Measurements from ENCODE around the gene GNGT2. TPM values are rescaled to one million over a fixed set of nuclear protein-coding genes. Genes with fewer than 3 reads are reported as not detected.

GNGT2 gene
- total RNA-seq, 4 donors from 2014 or later = 0.97 to 2.2 (median 2.1) TPM; not detected in 1

DNA sequence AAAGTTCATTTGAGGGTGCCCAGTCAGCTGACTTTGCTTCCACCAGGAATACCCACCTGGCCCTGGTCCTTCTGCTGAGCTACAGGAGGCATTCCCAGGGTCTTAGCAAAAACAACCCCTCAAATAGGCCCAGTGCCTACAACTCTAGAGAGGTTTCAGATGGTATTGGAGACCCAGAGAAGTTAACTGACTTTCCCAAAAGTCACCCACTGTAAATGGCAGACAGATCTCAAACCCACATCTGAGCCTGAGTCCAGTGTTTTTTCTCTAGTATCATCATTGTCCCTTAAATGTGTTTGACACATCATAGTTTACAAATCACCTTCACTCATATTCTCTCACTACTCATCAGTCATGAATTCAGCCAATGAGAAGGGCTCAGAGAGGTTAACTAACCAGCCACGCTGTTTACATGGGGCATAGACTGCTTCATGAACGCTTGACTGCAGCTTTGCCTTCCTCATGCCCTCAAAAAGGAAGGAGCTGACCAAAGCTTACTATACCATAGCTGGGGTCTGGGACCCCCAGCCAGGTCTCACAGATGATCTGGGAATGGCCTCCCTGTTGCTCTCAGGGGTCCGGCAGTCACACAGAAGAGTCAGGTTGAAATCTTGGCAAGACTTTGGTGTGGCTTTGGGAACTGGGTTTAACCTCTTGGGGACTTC, 16.5 kb upstream of the GNGT2 start:
- H3K36me3 ChIP-seq = peaks cover 0 to 10% (median 0%) of the 10 kb centered on the region in 4 donors
- peaks cover 30 to 49% (median 41%) of the 10 kb centered on the region in 4 donors for H3K4me1 ChIP-seq
- TF ChIP-seq, protein P1, sequence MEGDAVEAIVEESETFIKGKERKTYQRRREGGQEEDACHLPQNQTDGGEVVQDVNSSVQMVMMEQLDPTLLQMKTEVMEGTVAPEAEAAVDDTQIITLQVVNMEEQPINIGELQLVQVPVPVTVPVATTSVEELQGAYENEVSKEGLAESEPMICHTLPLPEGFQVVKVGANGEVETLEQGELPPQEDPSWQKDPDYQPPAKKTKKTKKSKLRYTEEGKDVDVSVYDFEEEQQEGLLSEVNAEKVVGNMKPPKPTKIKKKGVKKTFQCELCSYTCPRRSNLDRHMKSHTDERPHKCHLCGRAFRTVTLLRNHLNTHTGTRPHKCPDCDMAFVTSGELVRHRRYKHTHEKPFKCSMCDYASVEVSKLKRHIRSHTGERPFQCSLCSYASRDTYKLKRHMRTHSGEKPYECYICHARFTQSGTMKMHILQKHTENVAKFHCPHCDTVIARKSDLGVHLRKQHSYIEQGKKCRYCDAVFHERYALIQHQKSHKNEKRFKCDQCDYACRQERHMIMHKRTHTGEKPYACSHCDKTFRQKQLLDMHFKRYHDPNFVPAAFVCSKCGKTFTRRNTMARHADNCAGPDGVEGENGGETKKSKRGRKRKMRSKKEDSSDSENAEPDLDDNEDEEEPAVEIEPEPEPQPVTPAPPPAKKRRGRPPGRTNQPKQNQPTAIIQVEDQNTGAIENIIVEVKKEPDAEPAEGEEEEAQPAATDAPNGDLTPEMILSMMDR (IDR thresholded peaks at IDR 0.05) = no peak
- TF ChIP-seq EP300 (IDR thresholded peaks at IDR 0.05) (no peak), POLR2AphosphoS5 (IDR thresholded peaks at IDR 0.05) (no peak), POLR2A (IDR thresholded peaks at IDR 0.05; ENCODE audit: low read depth) (no peak)
- no peaks in the 10 kb centered on the region for H3K9me3 ChIP-seq
- no peak overlapping the region for H3K27ac ChIP-seq (replicated peaks in 1 of 4)
- H3K27me3 ChIP-seq = peaks cover 0 to 60% (median 23%) of the 10 kb centered on the region in 4 donors
- intact Hi-C loops (cut with DNase I) = loop anchor here (2.0 kb wide), 1 partner anchor 48 kb away; no protein-coding TSS in a partner anchor
- no peak for DNase-seq (ENCODE audit: extremely low spot score)
- H3K4me3 ChIP-seq = no peak overlapping the region
- WGBS = 82% methylated on average over 3 of the region's 3 CpGs

DNA sequence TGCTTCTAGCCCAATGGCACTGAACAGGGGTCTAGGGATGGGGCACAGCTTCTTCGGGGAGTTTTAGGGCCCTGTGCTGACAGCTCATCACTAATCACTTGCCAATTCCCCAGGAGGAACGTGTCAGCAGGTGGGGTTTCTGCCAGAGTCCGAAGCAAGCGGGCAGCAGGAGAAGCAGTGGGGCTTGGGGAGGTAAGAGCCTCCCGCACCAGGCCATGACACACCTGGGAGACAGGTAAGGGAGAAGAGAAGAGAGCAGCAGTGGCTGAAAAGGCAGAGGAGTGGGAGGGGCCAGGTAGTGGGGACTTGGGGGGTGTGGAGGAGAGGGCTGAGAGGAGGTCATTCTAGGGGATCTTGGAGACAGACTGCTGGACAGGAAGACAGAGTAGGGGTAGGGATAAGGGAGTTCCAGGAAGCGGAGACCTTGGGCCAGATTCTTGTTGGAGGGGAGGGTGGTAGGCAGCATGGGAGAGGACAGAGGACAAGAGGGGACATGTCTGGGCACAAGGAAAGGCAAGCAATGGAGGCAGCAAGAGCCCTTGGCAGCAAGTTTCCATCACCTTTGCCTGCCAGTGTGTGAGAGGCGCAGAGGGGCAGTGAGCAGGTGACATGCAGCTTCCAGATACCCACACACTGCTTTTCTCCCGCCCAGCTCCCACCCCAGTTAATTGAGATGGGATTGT, 15.3 kb upstream of the GNGT2 start:
- WGBS = 69% methylated on average over 8 of the region's 8 CpGs
- TF ChIP-seq, protein P1 (IDR thresholded peaks at IDR 0.05) = no peak
- no peak for TF ChIP-seq EP300 (IDR thresholded peaks at IDR 0.05)
- no peak for TF ChIP-seq POLR2AphosphoS5 (IDR thresholded peaks at IDR 0.05)
- TF ChIP-seq POLR2A (IDR thresholded peaks at IDR 0.05; ENCODE audit: low read depth) = no peak
- DNase-seq (ENCODE audit: extremely low spot score) = no peak
- Histone ChIP-seq H3K4me1 (peaks cover 30 to 41% (median 33%) of the 10 kb centered on the region in 4 donors), H3K9me3 (no peaks in the 10 kb centered on the region), H3K27ac (replicated peaks in 1 of 4) (no peak overlapping the region), H3K36me3 (peaks cover 0 to 10% (median 0%) of the 10 kb centered on the region in 4 donors), H3K4me3 (no peak overlapping the region), H3K27me3 (peaks cover 0 to 70% (median 23%) of the 10 kb centered on the region in 4 donors)
- intact Hi-C loops (cut with DNase I) = loop anchor here (2.0 kb wide), 1 partner anchor 47 kb away; no protein-coding TSS in a partner anchor

DNA sequence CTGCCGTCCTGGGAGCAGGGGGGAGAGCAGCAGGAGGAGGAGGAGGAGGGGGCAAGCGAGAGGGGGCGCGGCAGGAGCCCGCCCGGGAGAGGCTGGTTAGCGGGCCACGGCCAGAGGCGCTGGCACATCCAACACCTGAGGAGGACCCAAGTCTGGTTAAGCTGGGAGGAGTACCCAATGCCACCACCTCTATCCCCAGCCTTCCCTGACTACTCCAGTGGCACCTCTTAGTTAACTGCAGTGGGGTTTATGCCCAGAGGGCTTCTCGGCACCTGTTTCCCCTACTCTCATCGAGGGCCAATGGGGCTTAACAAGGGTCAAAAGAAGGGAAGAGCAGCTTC, 14.6 kb upstream of the GNGT2 start:
- Histone ChIP-seq H3K27me3 (peaks cover 0 to 77% (median 24%) of the 10 kb centered on the region in 4 donors), H3K36me3 (peaks cover 0 to 17% (median 2%) of the 10 kb centered on the region in 4 donors), H3K4me1 (peaks cover 25 to 35% (median 27%) of the 10 kb centered on the region in 4 donors), H3K4me3 (peak overlapping the region in 3 of 4 donors; percentile 27 to 43 (median 33)), H3K27ac (replicated peaks in 1 of 4) (no peak overlapping the region), H3K9me3 (no peaks in the 10 kb centered on the region)
- 30% methylated on average over 11 of the region's 11 CpGs for WGBS
- intact Hi-C loops (cut with DNase I) = loop anchor here (5.0 kb wide), 1 partner anchor 67 kb away; no protein-coding TSS in a partner anchor
- TF ChIP-seq POLR2A (IDR thresholded peaks at IDR 0.05; ENCODE audit: low read depth) = no peak
- no peak for TF ChIP-seq EP300 (IDR thresholded peaks at IDR 0.05)
- no peak for TF ChIP-seq POLR2AphosphoS5 (IDR thresholded peaks at IDR 0.05)
- TF ChIP-seq, protein P1 (IDR thresholded peaks at IDR 0.05) = no peak
- no peak for DNase-seq (ENCODE audit: extremely low spot score)

DNA sequence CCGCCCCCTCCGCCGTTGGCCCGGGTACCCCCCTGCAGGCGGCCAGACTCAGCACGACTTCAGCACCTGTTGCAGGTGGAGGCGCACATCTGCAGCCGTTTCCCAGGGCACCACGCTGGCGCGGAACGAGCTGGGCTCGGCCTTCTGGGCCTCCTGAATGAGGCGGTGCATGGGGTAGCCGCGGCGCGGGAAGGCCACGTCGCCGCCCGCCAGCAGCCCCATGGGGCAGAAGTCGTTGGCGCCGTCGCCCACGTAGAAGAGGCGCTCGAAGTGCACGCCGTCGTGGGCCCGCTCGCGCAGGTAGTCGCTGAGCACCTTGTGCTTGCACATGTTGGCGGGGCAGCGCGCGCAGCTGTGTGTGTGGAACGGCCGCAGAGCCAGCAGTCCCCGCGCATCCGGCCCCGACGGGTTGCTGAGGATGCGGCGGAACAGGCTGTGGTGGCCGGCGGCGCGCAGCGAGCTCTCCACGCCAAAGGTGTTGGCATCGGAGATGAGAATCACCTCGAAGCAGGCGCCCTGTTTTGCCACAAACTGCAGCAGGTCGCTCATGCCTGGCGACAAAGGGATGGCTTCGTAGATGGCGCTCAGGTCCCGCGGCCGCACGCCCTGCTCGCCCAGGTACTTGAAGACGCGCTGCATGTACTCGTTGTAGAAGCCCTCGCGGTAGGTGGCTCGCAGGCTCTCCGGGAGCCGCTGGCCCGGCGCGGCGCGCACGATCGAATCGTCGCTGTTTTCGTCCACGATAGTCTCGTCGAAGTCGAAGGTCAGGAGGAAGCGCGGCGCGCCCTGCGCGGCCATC, 14.0 kb upstream of the GNGT2 start:
- peaks cover 20 to 33% (median 25%) of the 10 kb centered on the region in 4 donors for H3K4me1 ChIP-seq
- DNase-seq (ENCODE audit: extremely low spot score) = no peak
- TF ChIP-seq EP300 (IDR thresholded peaks at IDR 0.05) (no peak), POLR2AphosphoS5 (IDR thresholded peaks at IDR 0.05) (no peak), POLR2A (IDR thresholded peaks at IDR 0.05; ENCODE audit: low read depth) (no peak)
- TF ChIP-seq, protein P1 (IDR thresholded peaks at IDR 0.05) = no peak
- H3K27me3 ChIP-seq = peaks cover 0 to 83% (median 25%) of the 10 kb centered on the region in 4 donors
- peaks cover 0 to 22% (median 2%) of the 10 kb centered on the region in 4 donors for H3K36me3 ChIP-seq
- H3K9me3 ChIP-seq = no peaks in the 10 kb centered on the region
- intact Hi-C loops (cut with DNase I) = loop anchor here (5.0 kb wide), 1 partner anchor 68 kb away; no protein-coding TSS in a partner anchor
- whole genome bisulfite sequencing = 3% methylated on average over 41 of the region's 95 CpGs
- H3K27ac ChIP-seq (replicated peaks in 1 of 4) = no peak overlapping the region
- H3K4me3 ChIP-seq = peak overlapping the region; percentile 26 to 43 (median 30)
